ENCODE results near the gene FXR2.

The FXR2 gene

GRCh38 chr17:7569571-7569970, 45.1 kb downstream of the FXR2 start:
- DNase-seq: no peak

- DNase-seq: no peak
Measured at GRCh38 chr17:7563115-7563869, 51.4 kb downstream of the FXR2 start.

- DNase-seq: no peak
Measured at GRCh38 chr17:7562208-7562605, 52.5 kb downstream of the FXR2 start.

GRCh38 chr17:7561589-7562207, 53.0 kb downstream of the FXR2 start, which contains the start of gene SENP3:
SENP3 (plus strand) TSS chr17:7561919; CDS start chr17:7563077, 1,158 bp downstream.
- peak; percentile 94 for DNase-seq

- DNase-seq: peak; percentile 86
Measured at GRCh38 chr17:7561028-7561575, 53.6 kb downstream of the FXR2 start.

GRCh38 chr17:7560172-7561027, 54.3 kb downstream of the FXR2 start:
- peak; percentile 59 for DNase-seq

GRCh38 chr17:7559320-7560171, 55.2 kb downstream of the FXR2 start:
- DNase-seq: no peak

- DNase-seq: no peak
Measured at GRCh38 chr17:7558544-7559319, 56.0 kb downstream of the FXR2 start, which contains the start of gene TNFSF13. TNFSF13 (plus strand) TSS chr17:7558750; CDS start chr17:7559040, 290 bp downstream.

GRCh38 chr17:7557775-7558543, 56.7 kb downstream of the FXR2 start:
- peak; percentile 25 for DNase-seq

- no peak for DNase-seq
Measured at GRCh38 chr17:7557147-7557764, 57.4 kb downstream of the FXR2 start.

- no peak for DNase-seq
Measured at GRCh38 chr17:7556627-7557026, 58.1 kb downstream of the FXR2 start.

- no peak for DNase-seq
Measured at GRCh38 chr17:7555320-7555948, 59.3 kb downstream of the FXR2 start.

GRCh38 chr17:7553356-7553755, 61.3 kb downstream of the FXR2 start:
- no peak for DNase-seq

GRCh38 chr17:7552621-7553051, 62.1 kb downstream of the FXR2 start:
- peak; percentile 60 for DNase-seq

- DNase-seq: no peak
Measured at GRCh38 chr17:7551396-7551795, 63.3 kb downstream of the FXR2 start.

GRCh38 chr17:7550344-7550743, 64.4 kb downstream of the FXR2 start:
- no peak for DNase-seq

- DNase-seq: peak; percentile 49
Measured at GRCh38 chr17:7549401-7550055, 65.2 kb downstream of the FXR2 start.

GRCh38 chr17:7548585-7549400, 65.9 kb downstream of the FXR2 start, which contains the start of gene TNFSF12:
TNFSF12 (plus strand) TSS chr17:7549058; CDS start chr17:7549154, 96 bp downstream.
- peak; percentile 58 for DNase-seq

Measured in CD4-positive, alpha-beta T cell treated with Interleukin-21 for 1 hour (primary cell).